Superior temporal gyrus (tissue), 1 donor: ENCODE measurements around the gene NANOS3.

Experiments
- DNase-seq: peaks from one replicate; pipeline ENCODE4 v3.0.0-alpha.2; 2016; ENCODE audit errors: extremely low spot score

Gene NANOS3

DNA sequence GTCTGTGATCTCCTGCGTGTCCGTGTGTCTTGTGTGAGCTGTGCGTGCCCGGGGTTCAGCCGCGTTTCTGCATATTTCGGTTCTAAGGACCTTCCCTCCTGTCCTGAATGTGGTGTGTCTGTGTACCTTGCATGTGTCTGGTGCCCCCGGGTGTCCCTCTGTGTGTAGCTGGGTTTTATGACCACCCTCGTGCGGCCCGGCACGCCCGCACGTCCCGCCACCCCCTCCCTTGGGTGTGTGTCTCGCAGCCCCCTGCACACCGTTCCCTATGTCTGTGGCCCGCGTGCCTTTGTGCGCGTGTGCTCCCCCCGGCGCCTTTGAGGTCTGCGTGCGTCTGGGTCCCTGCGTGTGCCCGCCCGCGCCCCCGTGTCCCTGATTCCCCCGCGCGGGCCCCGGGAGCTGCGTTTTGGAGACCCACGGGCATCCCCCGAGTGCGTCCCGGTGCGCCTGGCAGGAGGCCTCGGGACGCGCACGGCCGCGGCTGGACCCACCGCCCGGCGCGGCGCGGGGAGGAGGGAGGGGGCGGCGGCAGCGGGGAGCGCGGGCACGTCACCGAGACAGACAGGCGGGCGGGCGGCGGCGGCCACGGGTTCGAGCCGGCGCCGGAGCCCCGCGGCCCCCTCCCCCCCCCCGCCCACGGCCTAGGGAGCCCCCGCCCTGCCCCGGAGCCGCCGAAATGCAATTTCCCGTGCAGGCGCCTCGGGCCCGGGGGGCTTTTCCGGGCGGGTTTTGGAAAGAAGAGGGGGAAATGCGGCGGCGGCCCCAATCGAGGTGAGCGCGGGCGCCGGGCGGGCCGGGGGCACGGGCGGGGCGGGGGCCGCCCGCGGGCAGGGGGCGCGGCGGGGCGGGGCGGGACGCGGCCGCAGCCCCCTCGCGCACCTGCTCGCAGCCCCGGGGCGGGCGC, 12.0 kb upstream of the NANOS3 start:
- DNase-seq: no peak

GRCh38 chr19:13865571-13866462, 11.1 kb upstream of the NANOS3 start:
- DNase-seq: no peak

DNA sequence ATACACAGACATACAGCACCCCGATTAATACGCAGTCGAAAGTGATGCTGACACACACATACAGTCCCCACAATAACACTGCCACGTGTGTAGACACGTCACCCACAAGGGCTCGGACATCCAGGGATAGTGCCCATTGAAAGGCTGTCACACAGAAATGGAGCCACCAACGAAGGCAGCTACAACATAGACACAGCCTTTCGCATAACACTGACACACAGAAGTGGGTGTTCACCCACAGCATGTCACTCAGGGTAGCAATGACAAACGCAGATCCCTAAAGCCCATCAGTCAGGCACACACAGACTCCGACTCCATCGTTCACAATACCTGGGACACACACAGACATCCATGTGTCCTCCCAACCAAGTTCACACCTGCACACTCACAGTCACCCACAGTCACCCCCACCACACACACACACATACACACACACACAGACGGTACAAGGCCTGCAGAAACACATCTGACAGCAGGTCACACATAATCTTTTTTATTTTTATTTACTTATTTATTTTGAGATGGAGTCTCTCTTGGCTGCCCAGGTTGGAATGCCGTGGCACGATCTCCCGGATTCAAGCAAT, 10.4 kb upstream of the NANOS3 start:
- no peak for DNase-seq

DNA sequence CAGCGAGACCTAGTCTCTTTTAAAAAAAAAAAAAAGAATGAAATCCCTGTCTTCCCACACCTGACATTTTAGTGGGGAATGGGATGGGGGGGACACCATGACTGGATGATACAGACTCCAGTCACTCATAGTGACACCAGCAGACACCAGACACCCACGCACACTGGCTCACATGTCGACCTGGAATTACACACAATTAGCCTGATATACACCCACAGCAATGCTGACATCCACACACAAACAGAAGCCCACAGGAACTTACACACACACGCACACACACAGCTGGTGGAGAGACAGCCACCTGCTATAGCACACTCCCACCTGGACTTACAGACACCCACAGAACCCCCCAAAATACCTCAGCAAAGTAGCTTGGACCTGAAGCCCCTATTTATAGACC, 8.3 kb upstream of the NANOS3 start:
- DNase-seq: no peak

- no peak for DNase-seq
These were observed 7.7 kb upstream of the NANOS3 start for GRCh38 chr19:13869281-13869680.

DNA sequence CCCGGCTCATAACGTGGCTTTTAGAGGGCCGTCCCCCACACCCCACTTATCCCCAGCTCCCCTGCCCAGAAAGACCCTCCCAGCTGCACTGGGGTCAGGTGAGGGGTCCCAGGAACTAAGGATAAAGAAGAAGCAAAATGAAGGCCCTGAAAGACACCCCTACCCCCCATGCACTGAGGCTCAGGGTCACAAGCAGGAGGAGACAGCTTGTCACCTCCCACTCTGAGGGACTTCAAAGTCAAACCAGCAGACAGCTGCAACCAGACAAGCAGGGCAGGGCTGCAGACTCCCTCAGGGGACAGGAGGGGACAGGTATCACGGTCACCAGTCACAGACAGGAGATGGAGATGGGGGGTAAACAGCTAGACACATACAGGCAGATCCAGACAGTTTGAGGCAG, 6.1 kb upstream of the NANOS3 start:
- no peak for DNase-seq

- no peak for DNase-seq
These were observed 4.6 kb upstream of the NANOS3 start for GRCh38 chr19:13872339-13872694.

- no peak for DNase-seq
These were observed 4.1 kb upstream of the NANOS3 start for GRCh38 chr19:13872695-13873389.

GRCh38 chr19:13873834-13874515, 3.0 kb upstream of the NANOS3 start:
- DNase-seq: no peak

GRCh38 chr19:13875824-13876223, 1.1 kb upstream of the NANOS3 start:
- no peak for DNase-seq

- no peak for DNase-seq
These were observed 369 bp downstream of the NANOS3 start for GRCh38 chr19:13877303-13877702.

DNA sequence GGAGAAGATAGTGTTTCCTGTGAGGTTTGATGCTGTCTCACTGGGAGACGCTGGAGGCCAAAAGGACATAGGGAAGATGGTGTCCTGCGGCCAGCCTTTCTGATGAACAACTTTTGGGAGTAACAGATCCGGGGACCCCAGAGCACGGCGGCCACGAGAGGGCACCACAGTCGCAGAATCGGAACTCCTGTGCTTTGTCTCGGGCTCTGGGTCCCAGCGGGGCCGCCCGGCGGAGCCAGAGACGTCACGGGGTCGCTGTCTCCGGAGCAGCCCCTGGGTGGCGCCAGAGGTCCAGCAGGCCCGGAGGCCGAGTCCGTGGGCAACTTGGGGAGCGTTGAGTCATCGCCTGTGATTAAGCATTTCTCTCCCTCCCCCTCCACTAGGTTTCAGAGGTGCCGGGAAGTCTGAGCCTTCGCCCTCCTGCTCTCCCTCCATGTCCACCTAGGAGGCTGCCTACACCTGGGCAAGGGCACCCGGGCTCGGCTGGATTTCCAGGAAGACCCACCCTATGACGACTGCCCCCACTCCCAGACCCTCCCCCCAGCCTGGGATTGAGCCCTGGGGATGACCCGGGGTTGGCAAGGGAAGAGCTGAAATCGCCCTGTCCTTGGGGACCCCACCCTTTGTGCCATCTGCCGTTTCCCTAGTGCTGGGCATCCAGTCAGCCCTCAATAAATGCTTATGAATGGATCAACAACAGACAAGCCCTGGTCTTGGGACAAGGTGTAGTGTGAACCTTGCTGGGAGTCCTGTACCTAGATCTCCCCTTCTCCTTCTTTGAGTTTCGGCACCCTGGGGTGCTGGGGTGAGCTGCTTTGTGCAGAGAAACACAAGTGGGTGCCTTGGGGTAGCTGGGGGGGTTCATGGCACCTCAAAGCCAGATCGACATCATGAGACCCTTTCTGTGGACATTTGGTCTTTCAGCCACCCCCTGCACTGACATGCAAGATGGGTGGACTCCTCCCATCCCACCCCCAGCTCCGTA, 3.4 kb downstream of the NANOS3 start:
- DNase-seq: peak; percentile 94

DNA sequence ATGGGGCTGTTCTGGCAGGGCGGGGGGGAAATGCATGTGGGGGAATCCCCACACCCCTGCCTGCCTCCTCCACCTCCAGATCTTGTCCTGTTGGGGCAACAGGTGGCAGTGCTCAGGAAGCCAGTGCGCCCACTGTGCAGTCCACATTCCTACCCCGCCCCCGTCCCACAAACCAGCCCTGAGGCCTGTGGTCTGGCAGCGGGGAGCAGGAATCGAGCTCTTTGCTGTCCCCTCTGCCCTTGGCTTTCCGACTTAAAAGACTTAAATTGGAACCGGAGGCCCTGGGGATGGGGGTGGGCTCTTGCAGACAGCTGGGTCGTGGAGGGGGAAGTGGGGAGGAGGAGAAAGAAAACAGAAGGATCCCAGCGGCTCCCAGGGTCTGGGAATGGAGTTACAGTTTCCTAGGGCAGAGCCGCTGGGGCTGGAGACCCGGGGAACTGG, 4.3 kb downstream of the NANOS3 start:
- DNase-seq: no peak

DNA sequence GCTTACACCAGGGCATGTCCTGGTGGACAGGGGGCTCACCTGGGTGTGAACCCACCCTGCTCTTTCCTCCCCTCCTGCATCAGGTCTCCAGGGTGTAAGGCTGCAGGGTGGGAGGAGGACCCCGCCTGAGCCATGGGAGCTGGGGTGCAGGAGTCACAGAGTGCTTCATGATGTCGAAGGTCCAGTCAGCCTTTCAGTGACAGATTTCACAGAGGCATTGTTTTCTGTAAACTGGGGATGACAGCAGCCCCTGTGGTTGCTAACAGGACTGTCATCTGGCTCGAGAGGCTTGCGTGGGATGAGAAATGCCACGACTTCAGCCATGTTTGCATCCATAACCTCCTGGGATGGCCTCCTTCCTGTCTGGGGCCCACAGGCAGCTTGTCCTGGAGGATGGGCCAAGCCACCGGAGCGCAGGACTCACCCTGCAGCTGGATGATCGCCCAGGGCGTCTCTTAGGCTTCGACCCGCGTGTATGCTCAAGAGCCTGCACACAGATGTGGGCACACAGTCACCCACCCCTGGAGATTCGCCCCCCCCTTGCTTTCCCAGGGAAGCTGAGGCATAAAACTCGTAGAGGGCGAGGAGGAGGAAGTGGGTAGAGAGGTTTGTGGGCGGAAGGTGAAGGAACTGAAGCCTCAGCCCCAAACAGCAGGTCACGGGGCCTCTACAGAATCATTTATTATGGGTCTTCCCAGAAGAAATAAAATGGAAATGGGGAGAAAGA, 4.9 kb downstream of the NANOS3 start:
- DNase-seq: no peak

DNA sequence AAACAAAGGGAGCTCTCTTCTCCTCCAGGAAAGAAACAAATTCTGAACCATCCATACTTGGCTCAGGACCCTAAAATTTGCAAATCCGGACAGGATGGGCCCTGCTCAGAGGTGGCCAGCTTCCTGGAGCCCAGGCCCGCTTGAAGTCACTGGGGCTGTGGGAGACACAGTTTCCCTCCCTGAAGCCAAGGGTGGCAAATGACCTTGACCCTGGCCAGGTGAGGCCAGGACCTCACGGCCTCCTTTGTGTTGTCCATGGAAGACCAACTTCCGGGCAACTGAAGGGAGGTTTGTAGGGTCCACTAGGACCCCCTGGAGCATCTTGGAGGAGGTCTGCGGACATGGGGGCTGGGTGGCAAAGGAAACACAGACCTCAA, 5.5 kb downstream of the NANOS3 start:
- no peak for DNase-seq

- DNase-seq: no peak
These were observed 5.9 kb downstream of the NANOS3 start for GRCh38 chr19:13882836-13883235.

DNA sequence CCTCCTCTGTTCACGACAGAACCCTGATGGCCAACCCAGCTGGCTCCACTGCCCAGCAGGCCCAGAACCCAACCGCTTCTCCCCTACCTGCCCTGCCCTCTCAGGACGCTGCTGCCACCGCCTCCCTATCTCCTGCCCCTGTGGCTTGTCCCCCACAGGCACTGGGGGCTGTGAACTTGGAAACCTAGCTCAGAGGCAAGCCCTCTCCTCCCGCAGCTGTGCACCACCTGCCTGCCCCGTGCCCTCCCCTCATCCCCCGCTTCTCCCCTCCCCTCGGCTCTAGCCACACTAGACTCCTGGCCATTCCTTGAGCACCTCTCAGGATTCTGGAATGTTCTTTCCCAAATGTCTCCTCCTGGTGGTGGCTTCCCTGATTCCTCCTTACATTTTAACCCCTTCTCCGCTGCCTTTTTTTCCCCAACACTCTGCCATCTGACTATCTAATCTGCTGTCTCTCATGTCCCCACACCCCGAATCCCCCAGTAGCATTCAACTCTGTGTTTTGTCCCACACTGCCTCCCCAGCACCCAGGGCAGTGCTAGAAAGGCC, 6.7 kb downstream of the NANOS3 start:
- DNase-seq: no peak

DNA sequence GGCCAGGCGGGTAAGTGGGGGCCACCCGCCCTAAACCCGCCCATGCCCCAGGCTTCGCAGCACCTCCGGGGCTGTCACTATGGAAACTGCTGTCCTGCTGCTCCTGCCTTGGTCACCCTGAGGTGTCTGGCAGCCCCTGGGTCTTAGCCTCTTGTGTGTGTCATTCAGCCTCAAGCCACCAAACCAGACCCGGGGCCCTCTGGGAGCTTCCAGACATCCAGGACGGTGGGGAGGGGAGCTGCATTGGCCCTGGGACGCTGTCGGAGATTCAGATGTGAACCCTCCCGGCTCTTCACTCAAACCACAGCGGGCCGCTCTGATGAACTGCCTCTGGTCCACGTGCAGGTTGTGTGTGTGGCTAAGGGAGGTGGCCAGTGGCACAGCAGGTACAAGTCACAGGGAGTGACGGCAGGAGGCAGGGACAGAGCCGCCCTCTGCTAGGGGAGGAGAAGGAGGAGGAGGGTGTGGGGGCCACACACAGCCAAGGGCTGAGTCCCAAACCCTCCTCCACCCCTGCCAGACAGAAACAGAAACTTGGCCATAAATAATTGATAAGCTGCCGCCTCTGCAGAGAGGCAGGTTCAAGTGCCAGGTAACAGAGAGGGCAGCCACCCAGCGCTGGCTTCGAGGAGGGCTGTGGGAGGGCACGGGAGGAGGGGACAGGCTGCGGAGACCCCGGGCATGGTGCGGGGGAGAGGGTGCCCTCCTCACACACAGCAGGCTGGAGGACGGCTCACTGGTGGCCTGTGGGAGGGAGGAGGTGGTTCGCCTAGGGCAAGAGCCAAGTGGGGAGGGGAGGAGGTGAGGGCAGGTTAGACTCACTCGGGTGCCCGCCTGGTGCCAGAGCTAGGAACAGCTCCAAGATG, 8.0 kb downstream of the NANOS3 start:
- DNase-seq: no peak
